IMR-90 (cell line): Measurements from ENCODE around the gene OR2H1. TPM values are rescaled to one million over a fixed set of nuclear protein-coding genes. Genes with fewer than 3 reads are reported as not detected.

Source experiments
- ATAC-seq: fragments of 200-7000 bp; cut with Tn5 transposase; 2 replicates; pipeline ENCODE4 v1.9.1; 2020; ENCODE audit warnings: low read depth, mild to moderate bottlenecking, moderate library complexity
- BruUV-seq: library from RNA; stranded (reverse); fragments of 400-500 nt; replicated peaks from 2 replicates; lab custom pipeline; 2021; lab: Mats Ljungman, UMichigan
- CTCF ChIA-PET: fragments of 300-600 bp; formaldehyde crosslinking; extraction: SDS; loops from one replicate; lab custom pipeline; 2021; ENCODE audit warnings: antibody characterized with exemption; lab: Yijun Ruan, JAX
- POLR2A ChIA-PET: fragments of 300-600 bp; sonication (Branson Sonifier 250); formaldehyde crosslinking; loops from one replicate; lab custom pipeline; 2022; ENCODE audit warnings: antibody characterized with exemption; ENCODE audit not compliant: unreplicated experiment; lab: Charles Lee
- DNase-seq: peaks from one replicate; pipeline ENCODE4 v3.0.0; 2013
- H2AFZ ChIP-seq: replicated peaks from 2 replicates; pipeline ENCODE3; 2013; ENCODE audit warnings: low read length, mild to moderate bottlenecking; ENCODE audit not compliant: poor library complexity
- H2AK5ac ChIP-seq: 2 replicates; pipeline ENCODE4 v1.6.1; 2013; ENCODE audit warnings: low read depth, low read length, inconsistent platforms
- H2AK9ac ChIP-seq: replicated peaks from 2 replicates; pipeline ENCODE3; 2013; ENCODE audit warnings: mild to moderate bottlenecking, low read depth, low read length, moderate library complexity; ENCODE audit not compliant: poor library complexity
- H2BK120ac ChIP-seq: 2 replicates; pipeline ENCODE4 v1.6.1; 2013; ENCODE audit warnings: low read depth, low read length, inconsistent platforms
- H2BK15ac ChIP-seq: 3 replicates; pipeline ENCODE4 v1.6.1; 2013; ENCODE audit warnings: low read depth, low read length, inconsistent platforms
- H2BK20ac ChIP-seq: 2 replicates; pipeline ENCODE4 v1.6.1; 2013; ENCODE audit warnings: low read depth, mild to moderate bottlenecking, inconsistent platforms, low read length, moderate library complexity
- H2BK5ac ChIP-seq: 2 replicates; pipeline ENCODE4 v1.6.1; 2013; ENCODE audit warnings: mild to moderate bottlenecking, low read depth, low read length, inconsistent platforms; ENCODE audit not compliant: poor library complexity, severe bottlenecking
- H3K14ac ChIP-seq: replicated peaks from 2 replicates; pipeline ENCODE4 v1.6.1; 2013; ENCODE audit warnings: low read depth, low read length, inconsistent platforms
- H3K18ac ChIP-seq: 2 replicates; pipeline ENCODE4 v1.6.1; 2013; ENCODE audit warnings: low read depth, low read length, control low read depth
- H3K23ac ChIP-seq: 2 replicates; pipeline ENCODE4 v1.6.1; 2013; ENCODE audit warnings: low read depth, low read length, inconsistent platforms
- H3K27ac ChIP-seq: 2 replicates; pipeline ENCODE4 v1.5.1; 2013; ENCODE audit warnings: mild to moderate bottlenecking, control low read depth, low read length; ENCODE audit not compliant: insufficient read depth
- H3K27me3 ChIP-seq: 2 replicates; pipeline ENCODE4 v1.6.1; 2013; ENCODE audit warnings: low read length; ENCODE audit not compliant: control insufficient read depth, insufficient read depth
- H3K36me3 ChIP-seq: 2 replicates; pipeline ENCODE4 v1.6.1; 2013; ENCODE audit warnings: low read length, mixed read lengths; ENCODE audit not compliant: control insufficient read depth, insufficient read depth
- H3K4ac ChIP-seq: 2 replicates; pipeline ENCODE4 v1.6.1; 2013; ENCODE audit warnings: low read depth, low read length, inconsistent platforms
- H3K4me1 ChIP-seq: 2 replicates; pipeline ENCODE4 v1.6.1; 2013; ENCODE audit warnings: low read length, mixed read lengths; ENCODE audit not compliant: control insufficient read depth, insufficient read depth
- H3K4me2 ChIP-seq: 2 replicates; pipeline ENCODE4 v1.6.1; 2013; ENCODE audit warnings: low read depth, mild to moderate bottlenecking, control low read depth, low read length, moderate library complexity
- H3K4me3 ChIP-seq: 2 replicates; pipeline ENCODE4 v1.5.1; 2013; ENCODE audit warnings: low read depth, mild to moderate bottlenecking, control low read depth, low read length, moderate library complexity; ENCODE audit not compliant: insufficient read depth
- H3K56ac ChIP-seq: 2 replicates; pipeline ENCODE4 v1.6.1; 2013; ENCODE audit warnings: low read length, inconsistent platforms; ENCODE audit not compliant: insufficient read depth; ENCODE audit errors: extremely low read depth
- H3K79me1 ChIP-seq, 2 experiments: 2 replicates each; pipeline ENCODE4 v1.6.1; 2013; ENCODE audit warnings: low read length in 2 of 2, inconsistent platforms in 1 of 2, low read depth in 1 of 2
- H3K9ac ChIP-seq: 2 replicates; pipeline ENCODE4 v1.6.1; 2013; ENCODE audit warnings: low read depth, low read length, control low read depth
- H3K9me1 ChIP-seq: 2 replicates; pipeline ENCODE4 v1.6.1; 2013; ENCODE audit warnings: low read length, inconsistent platforms; ENCODE audit not compliant: insufficient read depth
- H3K9me3 ChIP-seq: 2 replicates; pipeline ENCODE4 v1.6.1; 2013; ENCODE audit warnings: low read length; ENCODE audit not compliant: control insufficient read depth, insufficient read depth
- H4K20me1 ChIP-seq: 2 replicates; pipeline ENCODE4 v1.6.1; 2013; ENCODE audit warnings: low read length, inconsistent platforms; ENCODE audit not compliant: insufficient read depth
- H4K5ac ChIP-seq: 2 replicates; pipeline ENCODE4 v1.6.1; 2013; ENCODE audit warnings: mild to moderate bottlenecking, low read depth, low read length, control low read depth
- H4K8ac ChIP-seq, 2 experiments: 2 replicates each; pipeline ENCODE4 v1.6.1; 2013; ENCODE audit warnings: low read depth in 2 of 2, low read length in 2 of 2, control low read depth in 1 of 2, inconsistent platforms in 1 of 2
- H4K91ac ChIP-seq: 2 replicates; pipeline ENCODE4 v1.6.1; 2013; ENCODE audit warnings: low read depth, low read length, inconsistent platforms; ENCODE audit not compliant: insufficient read depth
- BHLHE40 ChIP-seq: fragments of 150-350 bp; IDR thresholded peaks from 2 replicates; pipeline ENCODE4 v1.6.1; 2016; ENCODE audit warnings: mild to moderate bottlenecking, low read depth, low read length
- CEBPB ChIP-seq: IDR thresholded peaks from 2 replicates; pipeline ENCODE4 v1.6.1; 2012; ENCODE audit warnings: low read depth, low read length, improper control_type of control experiment
- CHD1 ChIP-seq: IDR thresholded peaks from 2 replicates; pipeline ENCODE4 v1.6.1; 2012; ENCODE audit warnings: low read depth, low read length, improper control_type of control experiment
- CTCF ChIP-seq: conservative IDR thresholded peaks from 2 replicates; pipeline ENCODE4 v1.5.1; 2012; ENCODE audit warnings: mild to moderate bottlenecking, low read depth, low read length, improper control_type of control experiment
- FOS ChIP-seq: fragments of 150-350 bp; IDR thresholded peaks from 2 replicates; pipeline ENCODE4 v1.6.1; 2016; ENCODE audit warnings: low read depth, low read length
- MAZ ChIP-seq: IDR thresholded peaks from 2 replicates; pipeline ENCODE4 v1.6.1; 2012; ENCODE audit warnings: low read depth, mild to moderate bottlenecking, low read length, improper control_type of control experiment, moderate library complexity, borderline replicate concordance
- MXI1 ChIP-seq: IDR thresholded peaks from 2 replicates; pipeline ENCODE4 v1.6.1; 2012; ENCODE audit warnings: low read depth, mild to moderate bottlenecking, low read length, moderate library complexity, borderline replicate concordance
- POLR2A ChIP-seq: IDR thresholded peaks from 2 replicates; pipeline ENCODE4 v1.6.1; 2012; ENCODE audit warnings: mild to moderate bottlenecking, low read depth, low read length
- RCOR1 ChIP-seq: IDR thresholded peaks from 2 replicates; pipeline ENCODE4 v1.6.1; 2012; ENCODE audit warnings: mild to moderate bottlenecking, low read length, improper control_type of control experiment; ENCODE audit not compliant: insufficient replicate concordance
- RFX5 ChIP-seq: IDR thresholded peaks from 2 replicates; pipeline ENCODE4 v1.8.0; 2012; ENCODE audit warnings: low read depth, mild to moderate bottlenecking, low read length, moderate library complexity
- WGBS, 2 experiments: methylation state at CpG; one replicate each; pipeline versions ENCODE4 v1.1.5 to v1.1.7; 2013; ENCODE audit warnings: missing lambda C conversion rate in 2 of 2; ENCODE audit not compliant: insufficient read length in 1 of 2; ENCODE audit errors: extremely low coverage in 2 of 2; 5-methylcytosine and 5-hydroxymethylcytosine counted together
- dilution Hi-C: fragments of 300-500 bp; cut with HindIII; formaldehyde crosslinking; loops from one replicate; pipeline ENCODE4 v1.14.3; 2018; ENCODE audit warnings: low sequenced_read_pairs; ENCODE audit not compliant: unreplicated experiment
- in situ Hi-C: fragments of 300-500 bp; cut with MboI; formaldehyde crosslinking; loops from 3 replicates; pipeline ENCODE4 v1.14.3; 2019; ENCODE audit warnings: low sequenced_read_pairs, inconsistent platforms, mixed read lengths
- intact Hi-C: fragments of 100-400 bp; cut with micrococcal nuclease; formaldehyde crosslinking; loops from 2 replicates; pipeline ENCODE4 v1.10.0; 2022
- polyA plus RNA-seq, 3 experiments: library from polyadenylated mRNA; depleted of rRNA; stranded (reverse); fragments of >200 nt; gene quantifications; 2 replicates each; pipeline ENCODE4 v1.2.3, GENCODE V29; 2012; ENCODE audit warnings: low replicate concordance in 1 of 3
- total RNA-seq: library from RNA; depleted of rRNA; stranded (reverse); fragments of >200 nt; gene quantifications from 2 replicates; pipeline ENCODE4 v1.2.3, GENCODE V29; 2012

OR2H1 gene
- total and polyA plus RNA-seq, 2 of the 4 experiments (the other 2 are of a cell fraction): not detected

- no CpG with 5 or more reads among the region's 4 CpGs for WGBS, 2 experiments
- Histone ChIP-seq H3K9me1 (no peaks in the 10 kb centered on the region), H4K5ac (no peak overlapping the region), H2BK20ac (no peak overlapping the region), H2AK9ac (no peak overlapping the region), H3K79me1 (no peaks in the 10 kb centered on the region), H3K36me3 (no peaks in the 10 kb centered on the region), H3K4me3 (no peak overlapping the region), H3K56ac (no peak overlapping the region), H3K23ac (no peak overlapping the region), H3K9ac (no peak overlapping the region), H4K91ac (no peak overlapping the region), H3K9me3 (peaks cover 6% of the 10 kb centered on the region; the same call in 1 of the 2 replicates), H3K27me3 (no peaks in the 10 kb centered on the region), H4K20me1 (no peaks in the 10 kb centered on the region), H2AFZ (no peak overlapping the region), H2AK5ac (no peak overlapping the region), H4K8ac (no peak overlapping the region), H3K4me2 (no peak overlapping the region), H3K27ac (no peak overlapping the region), H3K14ac (no peak overlapping the region), H3K4me1 (no peaks in the 10 kb centered on the region), H2BK15ac (no peak overlapping the region), H3K18ac (no peak overlapping the region), H2BK5ac (no peak overlapping the region), H2BK120ac (no peak overlapping the region), H3K4ac (no peak overlapping the region)
- TF ChIP-seq MAZ: no peak
- no peak for TF ChIP-seq CEBPB
- TF ChIP-seq CTCF: no peak
- TF ChIP-seq RFX5: no peak
- TF ChIP-seq RCOR1: no peak
- TF ChIP-seq CHD1: no peak
- TF ChIP-seq POLR2A: no peak
- no peak for TF ChIP-seq FOS
- no peak for TF ChIP-seq MXI1
- no peak for TF ChIP-seq BHLHE40
- dilution Hi-C loops (no loop called here), intact Hi-C loops (no loop called here), in situ Hi-C loops (no loop called here)
- ChIA-PET POLR2A (no interaction called here), CTCF (no interaction called here)
- no peak for DNase-seq
- no TSS peak for BruUV-seq
- no peak for ATAC-seq
Observed at GRCh38 chr6:29496961-29497360, 40.0 kb downstream of the OR2H1 start.
